ENCODE data around the gene ZBTB8OS.
"Not testable (repeated sequence)": the region's sequence is repeated elsewhere in the genome, so short reads cannot be mapped to it uniquely, and the experiment has no call there.

Gene ZBTB8OS

GRCh38 chr1:32650248-32650751, at the start of gene ZBTB8OS:
Gene ZBTB8OS, minus strand, starts transcription at chr1:32650550. Its CDS starts 21 bp downstream, at chr1:32650529.
- TF ChIP-seq CTCF (conservative IDR thresholded peaks at IDR 0.05; ENCODE audit: low read depth): no peak
- peak; percentile 95 for DNase-seq (ENCODE audit: low spot score)
- ChIA-PET POLR2A (ENCODE audit: low non-redundant PET) (interaction anchor here (0.8 to 0.9 kb wide), 2 partner anchors 11 to 14 kb away, joined by 3 to 5 read pairs; no protein-coding TSS in a partner anchor), CTCF (interaction anchor here (0.5 to 0.6 kb wide), 2 partner anchors 25 to 56 kb away, joined by 3 read pairs; no protein-coding TSS in a partner anchor)
- H3K27ac ChIP-seq: peak within 1 kb of the TSS; percentile 94

- H3K27ac ChIP-seq; DNase-seq (ENCODE audit: low spot score); CTCF ChIA-PET; POLR2A ChIA-PET (ENCODE audit: low non-redundant PET): not testable (repeated sequence)
Observed at GRCh38 chr1:32696996-32697395, 46.6 kb upstream of the ZBTB8OS start.

- ChIA-PET CTCF (interaction anchor here (0.7 kb wide), 1 partner anchor 63 kb away, joined by 5 read pairs; no protein-coding TSS in a partner anchor), POLR2A (ENCODE audit: low non-redundant PET) (no interaction called here)
- TF ChIP-seq CTCF (conservative IDR thresholded peaks at IDR 0.05; ENCODE audit: low read depth): no peak
- H3K27ac ChIP-seq: no peak overlapping the region; the same call in 1 of the 2 replicates
- DNase-seq (ENCODE audit: low spot score): no peak
Observed at GRCh38 chr1:32696041-32696440, 45.7 kb upstream of the ZBTB8OS start.

GRCh38 chr1:32695098-32695904, 45.0 kb upstream of the ZBTB8OS start:
- POLR2A ChIA-PET (ENCODE audit: low non-redundant PET): no interaction called here
- TF ChIP-seq CTCF (conservative IDR thresholded peaks at IDR 0.05; ENCODE audit: low read depth): no peak
- CTCF ChIA-PET: interaction anchor here (0.7 to 2.5 kb wide), 2 partner anchors 17 to 64 kb away, joined by 5 to 8 read pairs; no protein-coding TSS in a partner anchor
- H3K27ac ChIP-seq: peak overlapping the region; percentile 0
- no peak for DNase-seq (ENCODE audit: low spot score)

- ChIA-PET POLR2A (ENCODE audit: low non-redundant PET) (interaction anchor here (0.6 kb wide), 1 partner anchor 119 kb away, joined by 4 read pairs; no protein-coding TSS in a partner anchor), CTCF (interaction anchor here (0.6 to 2.5 kb wide), 2 partner anchors 18 to 395 kb away, joined by 3 to 8 read pairs; no protein-coding TSS in a partner anchor)
- no peak for TF ChIP-seq CTCF (conservative IDR thresholded peaks at IDR 0.05; ENCODE audit: low read depth)
- no peak for DNase-seq (ENCODE audit: low spot score)
- H3K27ac ChIP-seq: peak overlapping the region; percentile 0; the same call in 1 of the 2 replicates
Observed at GRCh38 chr1:32693455-32694174, 43.3 kb upstream of the ZBTB8OS start.

- no peak for TF ChIP-seq CTCF (conservative IDR thresholded peaks at IDR 0.05; ENCODE audit: low read depth)
- ChIA-PET POLR2A (ENCODE audit: low non-redundant PET) (no interaction called here), CTCF (no interaction called here)
- DNase-seq (ENCODE audit: low spot score): no peak
- no peak overlapping the region for H3K27ac ChIP-seq
Observed at GRCh38 chr1:32686387-32686786, 36.0 kb upstream of the ZBTB8OS start.

All from RWPE1 (cell line).